GM18867 (cell line): ENCODE results near the gene SLC35B2.
A peak's percentile ranks its signal among the peaks of the same experiment; 100 is the strongest.

Source experiments
- ATAC-seq: cut with Tn5 transposase; IDR thresholded peaks from one replicate; pipeline ENCODE4 v1.9.1; 2021; ENCODE audit warnings: mild to moderate bottlenecking, moderate library complexity; ENCODE audit not compliant: unreplicated experiment

The SLC35B2 gene

GRCh38 chr6:44257025-44257752 is at the start of gene SLC35B2:
Gene SLC35B2, minus strand, starts transcription at chr6:44257528. Its CDS starts 118 bp downstream, at chr6:44257410.
- ATAC-seq, result peak; percentile 56

GRCh38 chr6:44306710-44307109 is 49.4 kb upstream of the SLC35B2 start:
- no peak for ATAC-seq

GRCh38 chr6:44305200-44305725 is 47.9 kb upstream of the SLC35B2 start:
- no peak for ATAC-seq

- no peak for ATAC-seq
These were observed 47.2 kb upstream of the SLC35B2 start for GRCh38 chr6:44304282-44305199.

GRCh38 chr6:44303842-44304241 is 46.5 kb upstream of the SLC35B2 start:
- ATAC-seq, result no peak

GRCh38 chr6:44302856-44303255 is 45.5 kb upstream of the SLC35B2 start:
- no peak for ATAC-seq

GRCh38 chr6:44301782-44302564 is 44.6 kb upstream of the SLC35B2 start:
- no peak for ATAC-seq

- no peak for ATAC-seq
These were observed 43.8 kb upstream of the SLC35B2 start for GRCh38 chr6:44301106-44301505.

GRCh38 chr6:44300292-44300823 is 43.0 kb upstream of the SLC35B2 start:
- ATAC-seq, result no peak

GRCh38 chr6:44298864-44299263 is 41.5 kb upstream of the SLC35B2 start:
- no peak for ATAC-seq

GRCh38 chr6:44298055-44298803 is 40.9 kb upstream of the SLC35B2 start:
- no peak for ATAC-seq

- no peak for ATAC-seq
These were observed 40.0 kb upstream of the SLC35B2 start for GRCh38 chr6:44297063-44298038.

- no peak for ATAC-seq
These were observed 37.8 kb upstream of the SLC35B2 start for GRCh38 chr6:44294832-44295791.

- ATAC-seq, result no peak
These were observed 35.5 kb upstream of the SLC35B2 start for GRCh38 chr6:44292661-44293365.

GRCh38 chr6:44291841-44292240 is 34.5 kb upstream of the SLC35B2 start:
- ATAC-seq, result no peak

- ATAC-seq, result no peak
These were observed 32.5 kb upstream of the SLC35B2 start for GRCh38 chr6:44289726-44290260.

GRCh38 chr6:44286747-44287146 is 29.4 kb upstream of the SLC35B2 start:
- ATAC-seq, result no peak
